Fibroblast of the aortic adventitia (primary cell): ENCODE results near the gene JAKMIP1. TPM values are rescaled to one million over a fixed set of nuclear protein-coding genes. Genes with fewer than 3 reads are reported as not detected.

Experiments used
- DNase-seq: peaks from one replicate; pipeline ENCODE4 v3.0.0-alpha.2; 2010; ENCODE audit warnings: low read depth
- H3K4me3 ChIP-seq: 2 replicates; pipeline ENCODE4 v1.5.1; 2011; ENCODE audit warnings: low read depth, mild to moderate bottlenecking, control low read depth, low read length, moderate library complexity
- CTCF ChIP-seq: IDR thresholded peaks from 2 replicates; pipeline ENCODE4 v1.5.1; 2011; ENCODE audit warnings: mild to moderate bottlenecking, low read length, control low read depth, inconsistent platforms; ENCODE audit not compliant: insufficient read depth
- total RNA-seq: library from RNA; depleted of rRNA; stranded (reverse); fragments of >200 nt; gene quantifications from 2 replicates; pipeline ENCODE4 v1.2.3, GENCODE V29; 2012; ENCODE audit warnings: low replicate concordance

The JAKMIP1 gene
- total RNA-seq = not detected in 2 replicates

- no peak for TF ChIP-seq CTCF
- H3K4me3 ChIP-seq = peak within 1 kb of the TSS; percentile 48
- DNase-seq = peak; percentile 26
Observed at GRCh38 chr4:6200011-6200921, at the start of gene JAKMIP1. TSS of gene JAKMIP1 (minus strand) at chr4:6200549. CDS start at chr4:6112850, 87,699 bp downstream.

GRCh38 chr4:6248394-6248793 lies 48.0 kb upstream of the JAKMIP1 start:
- DNase-seq = no peak
- H3K4me3 ChIP-seq = no peak overlapping the region
- TF ChIP-seq CTCF = no peak

- TF ChIP-seq CTCF = no peak
- no peak for DNase-seq
- H3K4me3 ChIP-seq = no peak overlapping the region
Observed at GRCh38 chr4:6246170-6246634, 45.9 kb upstream of the JAKMIP1 start.

DNA sequence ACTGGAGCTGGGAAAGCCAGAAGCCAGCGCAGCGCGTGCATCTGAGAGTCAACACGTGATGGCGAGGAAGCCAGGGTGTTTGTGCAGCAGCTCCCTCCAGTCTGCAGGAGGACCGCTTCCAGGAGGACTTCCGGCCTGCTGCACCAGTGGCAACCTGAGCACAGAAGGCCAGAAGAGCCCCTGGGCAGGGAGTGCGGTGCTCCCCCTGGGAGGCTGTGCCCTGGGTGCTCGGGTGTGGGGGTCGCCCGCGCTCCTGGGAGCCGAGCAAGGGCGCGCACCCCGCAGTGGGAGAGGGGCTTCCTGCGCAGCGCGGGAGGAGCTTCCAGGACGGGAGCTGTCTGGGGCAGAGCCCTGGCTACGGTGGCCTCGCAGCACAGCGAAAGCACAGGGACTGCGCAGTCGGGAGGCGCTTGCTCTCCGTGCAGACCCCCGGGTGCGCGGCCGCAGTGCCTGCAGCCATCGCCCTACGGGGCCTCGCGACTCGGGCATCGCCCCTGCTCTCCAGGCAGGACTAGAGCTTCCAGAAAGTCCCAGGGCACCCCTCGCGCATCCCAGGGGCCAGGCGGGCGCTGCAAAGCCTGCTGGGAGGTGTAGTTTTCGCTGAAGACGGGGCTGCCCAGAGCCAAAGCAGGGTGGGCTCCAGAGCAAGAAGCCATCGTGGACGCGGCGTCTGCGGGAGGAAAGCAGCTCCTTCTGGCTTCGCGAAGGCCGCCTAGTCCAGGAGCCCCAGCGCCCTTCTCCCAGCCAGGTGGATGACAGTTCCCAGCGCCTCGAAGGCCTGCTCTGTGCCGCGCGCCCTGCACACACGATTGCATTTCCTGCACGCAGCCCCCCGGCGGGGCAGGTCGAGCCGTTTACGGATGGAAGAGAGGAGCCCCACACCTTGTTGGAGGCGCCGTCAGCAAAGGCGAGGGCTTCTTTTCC lies 45.2 kb upstream of the JAKMIP1 start:
- no peak for TF ChIP-seq CTCF
- H3K4me3 ChIP-seq = no peak overlapping the region
- no peak for DNase-seq

GRCh38 chr4:6242271-6243029 lies 42.1 kb upstream of the JAKMIP1 start:
- no peak for DNase-seq
- TF ChIP-seq CTCF = no peak

More at GRCh38 chr4:6242271-6243029, 42.1 kb upstream of the JAKMIP1 start:
- H3K4me3 ChIP-seq = no peak overlapping the region
